ENCODE data around the gene TARS3. TPM values are rescaled to one million over a fixed set of nuclear protein-coding genes. Genes with fewer than 3 reads are reported as not detected.

TARS3 gene
- total RNA-seq, 1 donor = 8.7 TPM

DNA sequence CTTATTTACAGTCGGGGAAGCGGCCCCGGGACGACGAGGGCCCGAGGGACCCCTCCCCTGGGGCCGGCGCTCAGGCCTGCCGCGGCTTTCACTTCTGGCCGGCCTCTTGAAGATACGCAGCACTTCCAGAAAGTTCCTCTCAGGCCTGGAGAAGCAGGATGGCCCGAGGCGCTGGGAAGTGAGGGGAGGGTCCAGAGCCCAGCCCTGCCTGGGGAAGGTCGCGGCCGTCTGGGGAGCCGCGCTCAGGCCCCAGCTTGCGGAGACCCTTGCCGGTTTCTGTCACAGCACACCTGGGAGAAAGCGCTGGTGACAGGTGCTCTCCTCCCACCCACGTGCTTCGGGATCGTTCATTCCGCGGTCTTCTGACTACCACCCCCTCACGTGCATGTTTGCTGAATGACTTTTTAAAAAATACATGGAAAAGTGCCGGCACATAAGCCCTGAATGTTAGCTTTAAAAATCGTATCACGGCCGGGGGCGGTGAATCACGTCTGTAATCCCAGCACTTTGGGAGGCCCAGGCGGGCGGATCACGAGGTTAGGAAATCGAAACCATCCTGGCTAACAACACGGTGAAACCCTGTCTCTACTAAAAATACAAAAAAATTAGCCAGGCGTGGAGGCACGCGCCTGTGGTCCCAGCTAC is 71.4 kb downstream of the TARS3 start:
- H3K27me3 ChIP-seq (ENCODE audit: insufficient read depth, low read length) = no peaks in the 10 kb centered on the region
- peak overlapping the region; percentile 97 for H3K27ac ChIP-seq (ENCODE audit: low read depth, low read length)
- peak overlapping the region; percentile 83 for H3K4me3 ChIP-seq (ENCODE audit: insufficient read depth, low read length)
- H3K4me1 ChIP-seq (ENCODE audit: insufficient read depth, low read length) = peaks cover 21% of the 10 kb centered on the region
- H2AFZ ChIP-seq (ENCODE audit: low read length) = peak overlapping the region; percentile 95
- no peak for TF ChIP-seq CTCF (IDR thresholded peaks at IDR 0.05; ENCODE audit: extremely low read depth, low read depth, low read length)
- H3K36me3 ChIP-seq (ENCODE audit: insufficient read depth, low read length) = peaks cover 20% of the 10 kb centered on the region
- peaks cover 25% of the 10 kb centered on the region for H4K20me1 ChIP-seq (ENCODE audit: insufficient read depth, low read length)
- no peaks in the 10 kb centered on the region for H3K9me3 ChIP-seq (ENCODE audit: low read depth, low read length)
- peaks cover 45% of the 10 kb centered on the region for H3K79me2 ChIP-seq (ENCODE audit: insufficient read depth, low read length)
- peak overlapping the region; percentile 86 for H3K4me2 ChIP-seq (ENCODE audit: insufficient read depth, low read length)
- DNase-seq (ENCODE audit: insufficient read length, low spot score, missing footprints) = peak; percentile 91

DNA sequence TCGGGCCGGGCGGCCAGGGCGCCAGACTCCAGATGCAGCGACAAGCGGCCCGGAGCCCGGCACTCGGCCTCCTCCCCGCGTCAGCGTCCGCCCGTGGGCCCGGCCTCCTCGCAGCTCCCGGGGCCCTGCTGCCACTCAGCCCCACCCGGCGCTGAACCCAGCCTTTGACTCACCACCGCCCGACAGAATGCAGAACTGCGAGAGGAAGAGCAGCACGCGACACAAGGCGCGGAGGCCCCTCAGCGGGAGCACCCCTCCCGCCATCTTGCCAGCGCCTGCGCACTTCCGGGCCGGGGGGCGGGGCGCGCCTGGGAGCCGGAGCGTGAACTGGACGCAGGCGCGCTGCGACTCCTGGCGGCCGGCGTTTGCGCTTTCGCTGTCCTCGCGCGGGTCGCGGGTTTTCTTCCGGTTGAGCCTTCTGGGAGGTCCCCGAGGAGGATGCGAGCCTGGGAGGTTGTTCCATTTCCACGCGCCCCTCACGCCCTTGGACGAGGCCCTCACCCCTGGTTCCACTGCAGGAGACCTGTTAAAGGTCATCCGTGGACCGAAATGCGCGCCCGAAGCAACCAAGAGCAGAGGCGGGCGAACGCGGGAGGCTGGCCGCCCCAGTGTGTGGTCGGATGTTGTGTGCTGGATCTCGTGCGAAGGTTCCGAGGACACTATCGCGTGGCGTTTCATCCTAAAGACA is 72.0 kb downstream of the TARS3 start, which contains the start of gene TM2D3:
Gene TM2D3, minus strand, starts transcription at position 284 of the 688 bp plus-strand sequence. Its CDS starts 20 bp downstream, at position 264.
- Histone ChIP-seq H3K9me3 (ENCODE audit: low read depth, low read length) (no peaks in the 10 kb centered on the region), H3K27me3 (ENCODE audit: insufficient read depth, low read length) (no peaks in the 10 kb centered on the region), H3K79me2 (ENCODE audit: insufficient read depth, low read length) (peaks cover 48% of the 10 kb centered on the region), H3K36me3 (ENCODE audit: insufficient read depth, low read length) (peaks cover 20% of the 10 kb centered on the region), H3K4me1 (ENCODE audit: insufficient read depth, low read length) (peaks cover 21% of the 10 kb centered on the region), H2AFZ (ENCODE audit: low read length) (peak within 1 kb of the TSS; percentile 95), H4K20me1 (ENCODE audit: insufficient read depth, low read length) (peaks cover 25% of the 10 kb centered on the region), H3K4me3 (ENCODE audit: insufficient read depth, low read length) (peak within 1 kb of the TSS; percentile 83), H3K27ac (ENCODE audit: low read depth, low read length) (peak within 1 kb of the TSS; percentile 97), H3K4me2 (ENCODE audit: insufficient read depth, low read length) (peak within 1 kb of the TSS; percentile 86)
- peak; percentile 53 for TF ChIP-seq CTCF (IDR thresholded peaks at IDR 0.05; ENCODE audit: extremely low read depth, low read depth, low read length)
- DNase-seq (ENCODE audit: insufficient read length, low spot score, missing footprints) = peak; percentile 98

- H2AFZ ChIP-seq (ENCODE audit: low read length) = peak overlapping the region; percentile 87
- DNase-seq (ENCODE audit: insufficient read length, low spot score, missing footprints) = no peak
- peak overlapping the region; percentile 97 for H3K27ac ChIP-seq (ENCODE audit: low read depth, low read length)
- TF ChIP-seq CTCF (IDR thresholded peaks at IDR 0.05; ENCODE audit: extremely low read depth, low read depth, low read length) = no peak
- peak overlapping the region; percentile 86 for H3K4me2 ChIP-seq (ENCODE audit: insufficient read depth, low read length)
- no peaks in the 10 kb centered on the region for H3K27me3 ChIP-seq (ENCODE audit: insufficient read depth, low read length)
- H3K36me3 ChIP-seq (ENCODE audit: insufficient read depth, low read length) = peaks cover 25% of the 10 kb centered on the region
- H3K9me3 ChIP-seq (ENCODE audit: low read depth, low read length) = no peaks in the 10 kb centered on the region
- H3K4me3 ChIP-seq (ENCODE audit: insufficient read depth, low read length) = peak overlapping the region; percentile 83
- H4K20me1 ChIP-seq (ENCODE audit: insufficient read depth, low read length) = peaks cover 25% of the 10 kb centered on the region
- peaks cover 54% of the 10 kb centered on the region for H3K79me2 ChIP-seq (ENCODE audit: insufficient read depth, low read length)
- peaks cover 21% of the 10 kb centered on the region for H3K4me1 ChIP-seq (ENCODE audit: insufficient read depth, low read length)
Observed at GRCh38 chr15:101651554-101652097, 72.6 kb downstream of the TARS3 start.

- Histone ChIP-seq H3K79me2 (ENCODE audit: insufficient read depth, low read length) (peaks cover 58% of the 10 kb centered on the region), H4K20me1 (ENCODE audit: insufficient read depth, low read length) (peaks cover 25% of the 10 kb centered on the region), H3K9me3 (ENCODE audit: low read depth, low read length) (no peaks in the 10 kb centered on the region), H3K4me2 (ENCODE audit: insufficient read depth, low read length) (peak overlapping the region; percentile 86), H3K36me3 (ENCODE audit: insufficient read depth, low read length) (peaks cover 40% of the 10 kb centered on the region), H3K27ac (ENCODE audit: low read depth, low read length) (peak overlapping the region; percentile 97), H2AFZ (ENCODE audit: low read length) (no peak overlapping the region), H3K27me3 (ENCODE audit: insufficient read depth, low read length) (no peaks in the 10 kb centered on the region), H3K4me3 (ENCODE audit: insufficient read depth, low read length) (no peak overlapping the region), H3K4me1 (ENCODE audit: insufficient read depth, low read length) (peaks cover 21% of the 10 kb centered on the region)
- DNase-seq (ENCODE audit: insufficient read length, low spot score, missing footprints) = no peak
- no peak for TF ChIP-seq CTCF (IDR thresholded peaks at IDR 0.05; ENCODE audit: extremely low read depth, low read depth, low read length)
Observed at GRCh38 chr15:101650145-101650544, 74.1 kb downstream of the TARS3 start.
